Progenitor cell of endocrine pancreas (in vitro differentiated cells): ENCODE results near the gene LAMA3. TPM values are rescaled to one million over a fixed set of nuclear protein-coding genes. Genes with fewer than 3 reads are reported as not detected.

ENCODE experiments used
- DNase-seq: peaks from one replicate; pipeline ENCODE4 v3.0.0; 2021; ENCODE audit warnings: low spot score; ENCODE audit not compliant: unreplicated experiment
- H3K27ac Mint-ChIP-seq: 2 replicates; pipeline ENCODE4 v1.8.0; 2021; ENCODE audit warnings: mild to moderate bottlenecking, moderate library complexity, mixed read lengths
- H3K27me3 Mint-ChIP-seq: 2 replicates; pipeline ENCODE4 v1.8.0; 2021; ENCODE audit warnings: mixed read lengths
- H3K36me3 Mint-ChIP-seq: 2 replicates; pipeline ENCODE4 v1.8.0; 2022; ENCODE audit warnings: mixed read lengths; ENCODE audit not compliant: insufficient read depth
- H3K4me1 Mint-ChIP-seq: 2 replicates; pipeline ENCODE4 v1.8.0; 2021; ENCODE audit warnings: low read depth, mixed read lengths
- H3K4me3 Mint-ChIP-seq: 2 replicates; pipeline ENCODE4 v1.8.0; 2021; ENCODE audit warnings: low read depth, mild to moderate bottlenecking, moderate library complexity, mixed read lengths
- H3K9me3 Mint-ChIP-seq: 2 replicates; pipeline ENCODE4 v1.8.0; 2021; ENCODE audit warnings: low read depth, mixed read lengths
- total RNA-seq: library from RNA; stranded (reverse); gene quantifications from 2 replicates; pipeline ENCODE4 v1.2.1, GENCODE V29; 2021
- TF ChIP-seq, protein P1 (sequence below): fragments of 200-600 bp; sonication (generic); IDR thresholded peaks from one replicate; pipeline ENCODE4 v1.5.0; 2021; ENCODE audit warnings: antibody characterized with exemption, mild to moderate bottlenecking; ENCODE audit not compliant: unreplicated experiment

LAMA3 gene
- total RNA-seq, 1 donor from 2014 or later: 0.84 TPM

DNA sequence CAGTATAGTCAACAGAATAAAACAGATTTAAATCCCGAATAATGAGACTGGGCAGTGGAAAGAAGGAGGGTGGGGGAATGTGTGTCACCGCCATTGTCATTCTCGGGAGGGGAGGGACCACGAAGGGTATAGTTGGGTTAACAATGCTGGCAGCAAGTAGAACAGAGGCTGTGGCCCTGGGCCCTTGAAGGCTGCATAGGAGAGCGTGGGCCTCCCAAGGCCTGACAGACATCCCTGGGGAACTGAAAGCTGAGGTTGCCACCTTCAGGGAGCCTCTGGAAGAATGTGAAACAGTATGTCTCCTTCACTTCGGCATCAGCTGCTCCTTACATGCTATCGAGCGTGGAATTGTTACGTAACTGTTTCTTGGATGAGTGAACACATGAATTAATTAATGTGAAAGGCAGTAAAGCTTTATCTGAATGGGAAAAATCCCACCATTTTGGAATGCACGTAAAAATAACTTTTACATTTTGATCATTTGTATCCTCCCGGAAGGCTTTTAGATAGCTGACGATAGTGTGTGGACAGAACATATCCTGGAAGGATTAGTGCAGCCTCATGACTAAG lies 232.5 kb downstream of the LAMA3 start:
- H3K4me1 Mint-ChIP-seq: peaks cover 13% of the 10 kb centered on the region
- H3K36me3 Mint-ChIP-seq: no peaks in the 10 kb centered on the region
- TF ChIP-seq, protein P1, sequence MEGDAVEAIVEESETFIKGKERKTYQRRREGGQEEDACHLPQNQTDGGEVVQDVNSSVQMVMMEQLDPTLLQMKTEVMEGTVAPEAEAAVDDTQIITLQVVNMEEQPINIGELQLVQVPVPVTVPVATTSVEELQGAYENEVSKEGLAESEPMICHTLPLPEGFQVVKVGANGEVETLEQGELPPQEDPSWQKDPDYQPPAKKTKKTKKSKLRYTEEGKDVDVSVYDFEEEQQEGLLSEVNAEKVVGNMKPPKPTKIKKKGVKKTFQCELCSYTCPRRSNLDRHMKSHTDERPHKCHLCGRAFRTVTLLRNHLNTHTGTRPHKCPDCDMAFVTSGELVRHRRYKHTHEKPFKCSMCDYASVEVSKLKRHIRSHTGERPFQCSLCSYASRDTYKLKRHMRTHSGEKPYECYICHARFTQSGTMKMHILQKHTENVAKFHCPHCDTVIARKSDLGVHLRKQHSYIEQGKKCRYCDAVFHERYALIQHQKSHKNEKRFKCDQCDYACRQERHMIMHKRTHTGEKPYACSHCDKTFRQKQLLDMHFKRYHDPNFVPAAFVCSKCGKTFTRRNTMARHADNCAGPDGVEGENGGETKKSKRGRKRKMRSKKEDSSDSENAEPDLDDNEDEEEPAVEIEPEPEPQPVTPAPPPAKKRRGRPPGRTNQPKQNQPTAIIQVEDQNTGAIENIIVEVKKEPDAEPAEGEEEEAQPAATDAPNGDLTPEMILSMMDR: no peak
- no peaks in the 10 kb centered on the region for H3K9me3 Mint-ChIP-seq
- DNase-seq: no peak
- H3K4me3 Mint-ChIP-seq: no peak overlapping the region
- peaks cover 18% of the 10 kb centered on the region for H3K27me3 Mint-ChIP-seq
- no peak overlapping the region for H3K27ac Mint-ChIP-seq

DNA sequence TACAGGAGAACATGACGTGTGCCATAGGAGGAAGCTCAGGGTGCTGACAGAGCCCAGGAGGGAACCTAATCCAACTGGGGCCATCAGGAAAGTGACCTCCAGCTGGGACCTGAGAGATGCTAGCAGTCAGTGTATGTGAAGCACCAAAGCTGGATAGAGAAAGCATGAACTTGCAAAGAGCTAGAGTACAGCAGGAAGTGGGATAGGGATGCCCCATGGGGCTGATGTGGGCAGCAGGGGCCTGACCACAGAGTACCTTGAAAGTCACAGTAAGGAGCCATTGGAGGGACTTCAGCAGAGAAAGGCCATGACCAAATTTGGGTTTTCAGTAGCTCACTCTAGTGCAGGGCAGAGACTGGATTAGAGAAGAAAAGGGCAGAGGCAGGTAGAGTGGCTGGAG lies 233.7 kb downstream of the LAMA3 start:
- H3K36me3 Mint-ChIP-seq: no peaks in the 10 kb centered on the region
- TF ChIP-seq, protein P1: no peak
- no peak for DNase-seq
- no peak overlapping the region for H3K4me3 Mint-ChIP-seq
- H3K9me3 Mint-ChIP-seq: no peaks in the 10 kb centered on the region
- peaks cover 18% of the 10 kb centered on the region for H3K27me3 Mint-ChIP-seq
- peaks cover 13% of the 10 kb centered on the region for H3K4me1 Mint-ChIP-seq
- no peak overlapping the region for H3K27ac Mint-ChIP-seq

DNA sequence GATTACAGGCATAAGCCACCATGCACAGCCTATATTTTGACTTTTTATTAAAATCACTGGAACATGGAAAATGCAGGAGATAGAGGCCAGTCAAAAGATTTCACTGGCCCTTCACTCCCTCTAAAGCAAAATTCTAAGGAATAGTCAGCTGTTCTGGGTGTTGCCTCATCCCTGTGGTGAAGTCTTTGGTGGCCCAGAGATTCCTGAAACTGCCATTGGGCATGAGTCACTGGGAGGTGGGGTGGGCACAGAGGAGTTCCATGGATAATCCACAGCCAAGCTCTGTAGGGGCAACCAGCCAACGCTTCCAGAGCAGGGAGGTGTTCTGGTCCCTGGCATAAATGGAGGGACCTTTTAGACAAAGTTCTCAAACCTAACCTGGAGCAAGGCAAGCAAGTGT lies 235.6 kb downstream of the LAMA3 start:
- Mint-ChIP-seq H3K36me3 (no peaks in the 10 kb centered on the region), H3K27ac (no peak overlapping the region)

DNA sequence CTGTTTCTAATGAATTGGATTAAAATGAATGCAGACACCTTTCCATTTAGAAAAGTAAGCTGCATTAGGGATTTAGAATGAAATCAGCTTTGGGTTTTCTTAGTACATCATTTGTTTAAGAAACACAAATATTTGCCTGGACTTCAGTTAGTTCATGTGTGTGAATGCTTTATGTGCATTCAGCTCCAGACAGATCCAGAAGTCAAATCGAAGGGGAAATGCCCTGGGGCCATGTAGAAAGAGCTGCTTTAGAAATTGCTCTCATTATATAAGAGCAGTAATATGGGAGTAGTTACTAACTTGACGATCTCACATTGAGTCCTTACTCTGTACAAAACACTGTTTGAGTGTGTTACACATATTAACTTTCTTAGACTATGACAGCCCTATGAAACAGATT lies 237.3 kb downstream of the LAMA3 start:
- H3K36me3 Mint-ChIP-seq: no peaks in the 10 kb centered on the region
- DNase-seq: no peak
- TF ChIP-seq, protein P1: no peak
- H3K27ac Mint-ChIP-seq: no peak overlapping the region
- H3K27me3 Mint-ChIP-seq: no peaks in the 10 kb centered on the region
- H3K9me3 Mint-ChIP-seq: no peaks in the 10 kb centered on the region
- no peak overlapping the region for H3K4me3 Mint-ChIP-seq
- peaks cover 13% of the 10 kb centered on the region for H3K4me1 Mint-ChIP-seq

More for the DNA sequence above, 235.6 kb downstream of the LAMA3 start:
- peaks cover 13% of the 10 kb centered on the region for H3K4me1 Mint-ChIP-seq
- no peak overlapping the region for H3K4me3 Mint-ChIP-seq
- TF ChIP-seq, protein P1: no peak
- no peak for DNase-seq
- H3K9me3 Mint-ChIP-seq: no peaks in the 10 kb centered on the region
- peaks cover 9% of the 10 kb centered on the region for H3K27me3 Mint-ChIP-seq

DNA sequence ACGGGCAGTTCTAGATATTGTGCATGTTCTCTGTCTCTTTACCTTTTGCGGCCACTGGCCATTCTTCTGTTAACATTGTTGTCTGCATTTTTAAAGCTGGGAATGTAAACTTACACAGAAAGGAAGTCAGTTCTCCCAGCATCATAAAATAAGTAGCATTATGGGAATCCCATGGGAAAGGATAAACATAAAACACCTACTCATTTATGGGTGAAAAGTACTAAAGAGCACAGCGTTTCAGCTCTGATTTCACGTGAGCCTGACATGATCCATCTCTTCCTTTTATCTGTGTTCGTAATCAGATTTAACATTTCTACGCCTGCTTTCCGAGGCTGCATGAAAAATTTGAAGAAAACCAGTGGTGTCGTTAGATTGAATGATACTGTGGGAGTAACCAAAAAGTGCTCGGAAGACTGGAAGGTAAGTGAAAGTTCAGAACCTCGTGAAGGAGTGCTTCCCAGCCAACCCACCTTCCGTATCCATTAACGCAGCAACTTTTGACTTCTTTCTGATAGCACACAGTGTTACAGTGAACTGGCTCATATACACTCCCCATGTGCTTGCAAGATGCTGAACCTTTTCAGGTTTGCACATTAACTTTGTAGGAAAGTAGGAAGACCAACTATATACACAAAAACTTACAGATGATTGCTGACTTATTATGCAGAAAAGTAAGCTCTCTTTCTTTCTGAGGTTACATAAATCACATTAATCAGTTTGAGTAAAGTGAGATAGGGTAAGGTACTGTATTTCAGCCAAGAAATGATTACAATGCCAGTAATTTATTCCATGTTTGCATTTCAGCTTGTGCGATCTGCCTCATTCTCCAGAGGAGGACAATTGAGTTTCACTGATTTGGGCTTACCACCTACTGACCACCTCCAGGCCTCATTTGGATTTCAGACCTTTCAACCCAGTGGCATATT lies 238.8 kb downstream of the LAMA3 start:
- Mint-ChIP-seq H3K36me3 (no peaks in the 10 kb centered on the region), H3K9me3 (no peaks in the 10 kb centered on the region), H3K4me3 (no peak overlapping the region), H3K27me3 (no peaks in the 10 kb centered on the region), H3K27ac (no peak overlapping the region), H3K4me1 (peaks cover 13% of the 10 kb centered on the region)
- DNase-seq: no peak
- TF ChIP-seq, protein P1: no peak
